ENCODE results near the gene CYBC1. TPM values are rescaled to one million over a fixed set of nuclear protein-coding genes. Genes with fewer than 3 reads are reported as not detected.

The CYBC1 gene
- total RNA-seq: 100 to 1,000 TPM in 1 of 7 donors, 10 to 100 TPM in 6; 44.4 to 101 (median 73.1) TPM
- 10 to 100 TPM; 34.0 to 56.4 TPM for polyA plus RNA-seq
- long read RNA-seq, donor 1, full-length matches to known transcripts: 484 of 589 reads
- long read RNA-seq, donor 1, partial matches to known transcripts: 26 of 589 reads
- long read RNA-seq, donor 1, other reads (novel, unspliced or antisense): 79 of 589 reads
- long read RNA-seq, donor 2, transcript CYBC1-201 (7 exons, 2,093 nt): major isoform, 6 of 12 reads
- long read RNA-seq, donor 2, partial matches to known transcripts: 0 of 12 reads
- long read RNA-seq, donor 2, other reads (novel, unspliced or antisense): 0 of 12 reads
- long read RNA-seq, donor 3, full-length matches to known transcripts: 129 of 199 reads
- long read RNA-seq, donor 3, partial matches to known transcripts: 14 of 199 reads
- long read RNA-seq, donor 3, other reads (novel, unspliced or antisense): 56 of 199 reads

- Histone ChIP-seq H3K36me3 (no peaks in the 10 kb centered on the region), H3K4me3 (peak within 1 kb of the TSS; percentile 82), H3K27ac (peak within 1 kb of the TSS; percentile 18 to 73), H3K4me1 (ENCODE audit: insufficient read depth) (peaks cover 11% of the 10 kb centered on the region), H3K9me3 (no peaks in the 10 kb centered on the region), H3K27me3 (no peaks in the 10 kb centered on the region)
- peak; percentile 91 to 97 (median 95) for DNase-seq
- TF ChIP-seq CTCF (IDR thresholded peaks at IDR 0.05): no peak
- peak; percentile 58 for TF ChIP-seq POLR2A (IDR thresholded peaks at IDR 0.05)
- peak; percentile 98 for TF ChIP-seq EP300 (IDR thresholded peaks at IDR 0.05)
- 0% methylated on average over 62 to 91 of the region's 91 CpGs for WGBS, 3 donors
- intact Hi-C loops (cut with DNase I): no loop called here
Observed at GRCh38 chr17:82450357-82451106, at the start of gene CYBC1. CYBC1 (minus strand) TSS chr17:82450752; CDS start chr17:82449254, 1,498 bp downstream.

GRCh38 chr17:82497483-82498405 lies 47.2 kb upstream of the CYBC1 start:
- Histone ChIP-seq H3K4me1 (ENCODE audit: insufficient read depth) (peaks cover 3% of the 10 kb centered on the region), H3K36me3 (no peaks in the 10 kb centered on the region), H3K9me3 (no peaks in the 10 kb centered on the region), H3K4me3 (peak overlapping the region; percentile 65), H3K27ac (peak overlapping the region in 1 of 2 donors; percentile 71), H3K27me3 (no peaks in the 10 kb centered on the region)
- no peak for TF ChIP-seq CTCF (IDR thresholded peaks at IDR 0.05)
- no peak for TF ChIP-seq EP300 (IDR thresholded peaks at IDR 0.05)
- TF ChIP-seq POLR2A (IDR thresholded peaks at IDR 0.05): no peak
- 4 to 5% (median 4%) methylated on average over 48 to 66 of the region's 66 CpGs for WGBS, 3 donors
- intact Hi-C loops (cut with DNase I): loop anchor here in 3 of 4 donors (5.0 to 10.0 kb wide), 3 partner anchors 55 to 143 kb away; partner anchors contain the start of gene TEX19 (in 1 of the 3)
- DNase-seq: peak in 4 of 5 donors; percentile 52 to 71 (median 66)

GRCh38 chr17:82496529-82497434 lies 46.2 kb upstream of the CYBC1 start:
- WGBS, 3 donors: 5 to 19% (median 9%) methylated on average over 26 to 83 of the region's 83 CpGs
- H3K4me3 ChIP-seq: peak overlapping the region; percentile 65
- no peaks in the 10 kb centered on the region for H3K36me3 ChIP-seq
- TF ChIP-seq EP300 (IDR thresholded peaks at IDR 0.05): no peak
- peak in 1 of 3 donors; percentile 6 for TF ChIP-seq CTCF (IDR thresholded peaks at IDR 0.05)
- peak; percentile 70 for TF ChIP-seq POLR2A (IDR thresholded peaks at IDR 0.05)
- peak overlapping the region; percentile 56 to 71 for H3K27ac ChIP-seq
- intact Hi-C loops (cut with DNase I): loop anchor here in 3 of 4 donors (5.0 to 10.0 kb wide), 3 partner anchors 56 to 142 kb away; partner anchors contain the start of gene TEX19 (in 1 of the 3)
- H3K27me3 ChIP-seq: no peaks in the 10 kb centered on the region
- H3K4me1 ChIP-seq (ENCODE audit: insufficient read depth): peaks cover 3% of the 10 kb centered on the region
- DNase-seq: peak; percentile 96 to 98 (median 97)
- H3K9me3 ChIP-seq: no peaks in the 10 kb centered on the region
